ENCODE data around the gene IKZF2. TPM values are rescaled to one million over a fixed set of nuclear protein-coding genes. Genes with fewer than 3 reads are reported as not detected.

Gene IKZF2
- polyA plus RNA-seq, 1 experiment: 7.1 TPM

- Histone ChIP-seq H3K9me3 (ENCODE audit: control insufficient read depth, insufficient read depth, low read length) (no peaks in the 10 kb centered on the region), H3K27me3 (ENCODE audit: control insufficient read depth, insufficient read depth, low read length) (no peaks in the 10 kb centered on the region), H3K4me3 (ENCODE audit: low read depth, low read length) (no peak overlapping the region), H3K27ac (ENCODE audit: low read depth, low read length) (no peak overlapping the region)
- no peak for TF ChIP-seq CTCF (IDR thresholded peaks at IDR 0.05; ENCODE audit: low read depth, low read length)
- no peak for DNase-seq (ENCODE audit: low read depth, low spot score)
- ChIA-PET POLR2A (no interaction called here), CTCF (no interaction called here)
Measured at GRCh38 chr2:212960336-212960735, 191.1 kb downstream of the IKZF2 start.

- Histone ChIP-seq H3K27ac (ENCODE audit: low read depth, low read length) (no peak overlapping the region), H3K4me3 (ENCODE audit: low read depth, low read length) (no peak overlapping the region), H3K27me3 (ENCODE audit: control insufficient read depth, insufficient read depth, low read length) (no peaks in the 10 kb centered on the region), H3K9me3 (ENCODE audit: control insufficient read depth, insufficient read depth, low read length) (no peaks in the 10 kb centered on the region)
- DNase-seq (ENCODE audit: low read depth, low spot score): no peak
- TF ChIP-seq CTCF (IDR thresholded peaks at IDR 0.05; ENCODE audit: low read depth, low read length): no peak
- CTCF ChIA-PET: no interaction called here
- POLR2A ChIA-PET: no interaction called here
Measured at GRCh38 chr2:212959471-212960117, 191.8 kb downstream of the IKZF2 start.

- Histone ChIP-seq H3K4me3 (ENCODE audit: low read depth, low read length) (no peak overlapping the region), H3K27me3 (ENCODE audit: control insufficient read depth, insufficient read depth, low read length) (no peaks in the 10 kb centered on the region), H3K27ac (ENCODE audit: low read depth, low read length) (no peak overlapping the region), H3K9me3 (ENCODE audit: control insufficient read depth, insufficient read depth, low read length) (no peaks in the 10 kb centered on the region)
- no peak for DNase-seq (ENCODE audit: low read depth, low spot score)
- no peak for TF ChIP-seq CTCF (IDR thresholded peaks at IDR 0.05; ENCODE audit: low read depth, low read length)
- ChIA-PET POLR2A (no interaction called here), CTCF (no interaction called here)
Measured at GRCh38 chr2:212958757-212959295, 192.6 kb downstream of the IKZF2 start.

- Histone ChIP-seq H3K4me3 (ENCODE audit: low read depth, low read length) (no peak overlapping the region), H3K27ac (ENCODE audit: low read depth, low read length) (no peak overlapping the region), H3K9me3 (ENCODE audit: control insufficient read depth, insufficient read depth, low read length) (no peaks in the 10 kb centered on the region), H3K27me3 (ENCODE audit: control insufficient read depth, insufficient read depth, low read length) (no peaks in the 10 kb centered on the region)
- DNase-seq (ENCODE audit: low read depth, low spot score): no peak
- ChIA-PET CTCF (interaction anchor here (1.3 to 1.6 kb wide), 2 partner anchors 11 to 66 kb away, joined by 5 read pairs; no protein-coding TSS in a partner anchor), POLR2A (no interaction called here)
- TF ChIP-seq CTCF (IDR thresholded peaks at IDR 0.05; ENCODE audit: low read depth, low read length): no peak
Measured at GRCh38 chr2:212958133-212958532, 193.3 kb downstream of the IKZF2 start.

GRCh38 chr2:212957624-212958023, 193.8 kb downstream of the IKZF2 start:
- no peaks in the 10 kb centered on the region for H3K9me3 ChIP-seq (ENCODE audit: control insufficient read depth, insufficient read depth, low read length)
- no peak for DNase-seq (ENCODE audit: low read depth, low spot score)
- H3K4me3 ChIP-seq (ENCODE audit: low read depth, low read length): no peak overlapping the region
- no peak overlapping the region for H3K27ac ChIP-seq (ENCODE audit: low read depth, low read length)
- CTCF ChIA-PET: interaction anchor here (1.2 to 1.6 kb wide), 3 partner anchors 11 to 180 kb away, joined by 3 to 5 read pairs (median 5); no protein-coding TSS in a partner anchor
- POLR2A ChIA-PET: interaction anchor here (0.6 kb wide), 1 partner anchor 50 kb away, joined by 3 read pairs; no protein-coding TSS in a partner anchor
- TF ChIP-seq CTCF (IDR thresholded peaks at IDR 0.05; ENCODE audit: low read depth, low read length): no peak
- H3K27me3 ChIP-seq (ENCODE audit: control insufficient read depth, insufficient read depth, low read length): no peaks in the 10 kb centered on the region

Data from AG04450 (cell line).